ENCODE results near the gene DLD.

- TF ChIP-seq POLR2A (IDR thresholded peaks at IDR 0.05; ENCODE audit: low read length): no peak
- TF ChIP-seq GATA1 (IDR thresholded peaks at IDR 0.05; ENCODE audit: low read depth, low read length): no peak
Measured at GRCh38 chr7:107938456-107939250, 47.7 kb downstream of the DLD start.

All from erythroblast (primary cell).